ENCODE results near the gene DCUN1D3.

DNA sequence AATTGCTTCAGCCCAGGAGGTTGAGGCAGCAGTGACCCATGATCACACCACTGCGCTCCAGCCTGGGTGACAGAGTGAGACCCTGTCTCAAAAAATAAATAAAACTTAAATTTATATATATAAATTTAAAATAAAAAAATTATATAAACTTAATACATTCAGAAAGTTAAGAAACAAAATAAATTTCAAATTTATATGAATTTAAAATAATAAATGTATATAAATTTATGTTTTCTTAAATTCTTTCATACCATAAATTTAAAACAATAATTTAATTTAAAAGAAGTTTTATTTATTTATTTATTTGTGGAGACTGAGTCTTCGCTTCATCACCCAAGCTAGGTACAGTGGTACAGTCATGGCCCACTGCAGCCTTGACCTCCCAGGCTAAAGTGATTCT lies 20.6 kb upstream of the DCUN1D3 start:
- TF ChIP-seq, protein P1, sequence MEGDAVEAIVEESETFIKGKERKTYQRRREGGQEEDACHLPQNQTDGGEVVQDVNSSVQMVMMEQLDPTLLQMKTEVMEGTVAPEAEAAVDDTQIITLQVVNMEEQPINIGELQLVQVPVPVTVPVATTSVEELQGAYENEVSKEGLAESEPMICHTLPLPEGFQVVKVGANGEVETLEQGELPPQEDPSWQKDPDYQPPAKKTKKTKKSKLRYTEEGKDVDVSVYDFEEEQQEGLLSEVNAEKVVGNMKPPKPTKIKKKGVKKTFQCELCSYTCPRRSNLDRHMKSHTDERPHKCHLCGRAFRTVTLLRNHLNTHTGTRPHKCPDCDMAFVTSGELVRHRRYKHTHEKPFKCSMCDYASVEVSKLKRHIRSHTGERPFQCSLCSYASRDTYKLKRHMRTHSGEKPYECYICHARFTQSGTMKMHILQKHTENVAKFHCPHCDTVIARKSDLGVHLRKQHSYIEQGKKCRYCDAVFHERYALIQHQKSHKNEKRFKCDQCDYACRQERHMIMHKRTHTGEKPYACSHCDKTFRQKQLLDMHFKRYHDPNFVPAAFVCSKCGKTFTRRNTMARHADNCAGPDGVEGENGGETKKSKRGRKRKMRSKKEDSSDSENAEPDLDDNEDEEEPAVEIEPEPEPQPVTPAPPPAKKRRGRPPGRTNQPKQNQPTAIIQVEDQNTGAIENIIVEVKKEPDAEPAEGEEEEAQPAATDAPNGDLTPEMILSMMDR (conservative IDR thresholded peaks at IDR 0.05; ENCODE audit: low read depth, low read length) = no peak
- TF ChIP-seq EZH2 (IDR thresholded peaks at IDR 0.05; ENCODE audit: low read length, unreplicated experiment) = no peak

All from PC-3 (cell line).